NCI-H2081 (cell line): ENCODE data around the gene UGT3A2.
A peak's percentile ranks its signal among the peaks of the same experiment; 100 is the strongest.
"Not testable (repeated sequence)": the region's sequence is repeated elsewhere in the genome, so short reads cannot be mapped to it uniquely, and the experiment has no call there.

ENCODE experiments used
- DNase-seq, 2 experiments: peaks; one replicate each; lab custom pipeline; 2025; lab: John Stamatoyannopoulos, UW

The UGT3A2 gene

GRCh38 chr5:36052538-36052937 is 14.1 kb downstream of the UGT3A2 start:
- no peak for DNase-seq

GRCh38 chr5:36049949-36050348 is 16.7 kb downstream of the UGT3A2 start:
- DNase-seq: no peak

- DNase-seq: no peak
Measured at GRCh38 chr5:36047384-36048160, 19.1 kb downstream of the UGT3A2 start.

- no peak for DNase-seq
Measured at GRCh38 chr5:36045895-36046294, 20.8 kb downstream of the UGT3A2 start.

GRCh38 chr5:36041537-36041845 is 25.2 kb downstream of the UGT3A2 start:
- no peak for DNase-seq

GRCh38 chr5:36040651-36041536 is 25.8 kb downstream of the UGT3A2 start:
- peak in 1 of 2 experiments; percentile 11 for DNase-seq

GRCh38 chr5:36035696-36036095 is 31.0 kb downstream of the UGT3A2 start:
- no peak for DNase-seq

- not testable (repeated sequence) for DNase-seq
Measured at GRCh38 chr5:36034536-36035134, 32.0 kb downstream of the UGT3A2 start.

GRCh38 chr5:36033486-36033885 is 33.2 kb downstream of the UGT3A2 start:
- DNase-seq: no peak

GRCh38 chr5:36033047-36033446 is 33.6 kb downstream of the UGT3A2 start:
- DNase-seq: no peak

GRCh38 chr5:36031223-36031622 is 35.5 kb downstream of the UGT3A2 start:
- DNase-seq: no peak

GRCh38 chr5:36029914-36030313 is 36.8 kb downstream of the UGT3A2 start:
- no peak for DNase-seq

GRCh38 chr5:36028816-36029465 is 37.7 kb downstream of the UGT3A2 start:
- no peak for DNase-seq

GRCh38 chr5:36027711-36028110 is 39.0 kb downstream of the UGT3A2 start:
- DNase-seq: no peak

GRCh38 chr5:36026706-36027465 is 39.8 kb downstream of the UGT3A2 start:
- DNase-seq: no peak

GRCh38 chr5:36022246-36022645 is 44.4 kb downstream of the UGT3A2 start:
- not testable (repeated sequence) for DNase-seq

GRCh38 chr5:36019584-36019983 is 47.1 kb downstream of the UGT3A2 start:
- DNase-seq: not testable (repeated sequence)

- DNase-seq: no peak
Measured at GRCh38 chr5:36017622-36018021, 49.1 kb downstream of the UGT3A2 start.

GRCh38 chr5:36017004-36017403 is 49.7 kb downstream of the UGT3A2 start:
- DNase-seq: no peak

- no peak for DNase-seq
Measured at GRCh38 chr5:36013182-36013581, 53.5 kb downstream of the UGT3A2 start.

- DNase-seq: no peak
Measured at GRCh38 chr5:36009698-36010097, 57.0 kb downstream of the UGT3A2 start.

- no peak for DNase-seq
Measured at GRCh38 chr5:36007366-36007765, 59.3 kb downstream of the UGT3A2 start.
